Measurements from ENCODE around the gene SST. TPM values are rescaled to one million over a fixed set of nuclear protein-coding genes. Genes with fewer than 3 reads are reported as not detected.

The SST gene
- total RNA-seq, 1 experiment from 2014 or later, result not detected

DNA sequence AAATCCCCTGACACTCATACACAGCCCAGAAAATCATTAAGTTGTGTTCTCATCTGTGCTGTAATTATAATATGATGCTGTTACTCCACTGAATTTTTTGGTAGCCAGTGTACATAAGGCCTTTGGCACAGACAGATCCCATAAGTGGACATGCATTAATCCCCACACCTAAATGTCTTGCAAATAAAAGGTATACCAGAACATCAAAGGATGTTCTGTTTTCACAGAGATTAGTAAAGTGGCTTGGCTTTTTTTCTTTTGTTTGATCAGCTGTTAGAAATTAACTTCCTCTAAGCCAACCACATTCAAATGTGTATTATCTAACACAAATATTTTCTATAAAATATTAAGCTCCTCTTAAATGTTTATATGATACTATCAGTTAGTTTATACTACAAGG lies 2.7 kb downstream of the SST start:
- Histone ChIP-seq H3K4me3 (replicated peaks in 1 of 2; ENCODE audit: low read depth in 1 of 2, low read length in 2 of 2) (no peak overlapping the region), H3K9me2 (ENCODE audit: insufficient read depth) (no peaks in the 10 kb centered on the region), H4K20me1 (ENCODE audit: insufficient read depth) (no peaks in the 10 kb centered on the region), H3K9me3 (ENCODE audit: control insufficient read depth in 1 of 2, insufficient read depth in 1 of 2, low read depth in 1 of 2, low read length in 2 of 2) (no peaks in the 10 kb centered on the region), H3K79me2 (ENCODE audit: insufficient read depth, low read length) (no peaks in the 10 kb centered on the region), H3K4me1 (ENCODE audit: control insufficient read depth in 1 of 2, insufficient read depth in 2 of 2, low read length in 2 of 2) (no peaks in the 10 kb centered on the region), H3K27ac (ENCODE audit: low read depth, low read length) (no peak overlapping the region), H3K9ac (ENCODE audit: low read length) (no peak overlapping the region), H2AFZ (ENCODE audit: low read depth, low read length, poor library complexity, severe bottlenecking) (no peak overlapping the region), H3K4me2 (ENCODE audit: low read length) (no peak overlapping the region), H3K27me3 (ENCODE audit: insufficient read depth, low read length) (peaks cover 83% of the 10 kb centered on the region), H3K36me3 (ENCODE audit: control insufficient read depth in 1 of 2, insufficient read depth in 2 of 2, low read length in 2 of 2) (no peaks in the 10 kb centered on the region)
- ChIA-PET POLR2A (no interaction called here), RAD21 (ENCODE audit: low non-redundant PET in 1 of 2, low total read pairs in 2 of 2, uncharacterized antibody in 2 of 2, unreplicated experiment in 2 of 2) (interaction anchor here in 1 of 2 experiments (0.6 kb wide), 1 partner anchor 70 kb away, joined by 3 read pairs; no protein-coding TSS in a partner anchor), CTCF (interaction anchor here (1.4 to 3.9 kb wide), 2 partner anchors 11 to 348 kb away, joined by 4 to 24 read pairs; no protein-coding TSS in a partner anchor)
- no TSS peak for BruUV-seq (replicated peaks)
- intact Hi-C loops (cut with micrococcal nuclease), result loop anchor here (5.0 kb wide), 1 partner anchor 45 kb away; no protein-coding TSS in a partner anchor
- no peak for TF ChIP-seq YY1 (IDR thresholded peaks at IDR 0.05; ENCODE audit: extremely low read depth, insufficient replicate concordance, low read depth, low read length)
- TF ChIP-seq SIN3A (IDR thresholded peaks at IDR 0.05; ENCODE audit: low read depth), result no peak
- TF ChIP-seq ZNF274 (IDR thresholded peaks at IDR 0.05; ENCODE audit: low read depth, low read length), result no peak
- TF ChIP-seq CTCF (IDR thresholded peaks at IDR 0.05 in 2 of 3, conservative IDR thresholded peaks at IDR 0.05 in 1 of 3; ENCODE audit: borderline replicate concordance in 1 of 3, insufficient read depth in 1 of 3, low read depth in 2 of 3, low read length in 2 of 3), result no peak
- no peak for TF ChIP-seq POLR2AphosphoS5 (IDR thresholded peaks at IDR 0.05; ENCODE audit: low read depth, low read length)
- TF ChIP-seq FOSL1 (IDR thresholded peaks at IDR 0.05; ENCODE audit: low read depth), result no peak
- no peak for TF ChIP-seq JUND (IDR thresholded peaks at IDR 0.05)
- no peak for TF ChIP-seq SP1 (IDR thresholded peaks at IDR 0.05; ENCODE audit: low read depth)
- no peak for TF ChIP-seq ZBTB33 (IDR thresholded peaks at IDR 0.05; ENCODE audit: extremely low read depth, insufficient replicate concordance, low read length)
- TF ChIP-seq, protein P1, sequence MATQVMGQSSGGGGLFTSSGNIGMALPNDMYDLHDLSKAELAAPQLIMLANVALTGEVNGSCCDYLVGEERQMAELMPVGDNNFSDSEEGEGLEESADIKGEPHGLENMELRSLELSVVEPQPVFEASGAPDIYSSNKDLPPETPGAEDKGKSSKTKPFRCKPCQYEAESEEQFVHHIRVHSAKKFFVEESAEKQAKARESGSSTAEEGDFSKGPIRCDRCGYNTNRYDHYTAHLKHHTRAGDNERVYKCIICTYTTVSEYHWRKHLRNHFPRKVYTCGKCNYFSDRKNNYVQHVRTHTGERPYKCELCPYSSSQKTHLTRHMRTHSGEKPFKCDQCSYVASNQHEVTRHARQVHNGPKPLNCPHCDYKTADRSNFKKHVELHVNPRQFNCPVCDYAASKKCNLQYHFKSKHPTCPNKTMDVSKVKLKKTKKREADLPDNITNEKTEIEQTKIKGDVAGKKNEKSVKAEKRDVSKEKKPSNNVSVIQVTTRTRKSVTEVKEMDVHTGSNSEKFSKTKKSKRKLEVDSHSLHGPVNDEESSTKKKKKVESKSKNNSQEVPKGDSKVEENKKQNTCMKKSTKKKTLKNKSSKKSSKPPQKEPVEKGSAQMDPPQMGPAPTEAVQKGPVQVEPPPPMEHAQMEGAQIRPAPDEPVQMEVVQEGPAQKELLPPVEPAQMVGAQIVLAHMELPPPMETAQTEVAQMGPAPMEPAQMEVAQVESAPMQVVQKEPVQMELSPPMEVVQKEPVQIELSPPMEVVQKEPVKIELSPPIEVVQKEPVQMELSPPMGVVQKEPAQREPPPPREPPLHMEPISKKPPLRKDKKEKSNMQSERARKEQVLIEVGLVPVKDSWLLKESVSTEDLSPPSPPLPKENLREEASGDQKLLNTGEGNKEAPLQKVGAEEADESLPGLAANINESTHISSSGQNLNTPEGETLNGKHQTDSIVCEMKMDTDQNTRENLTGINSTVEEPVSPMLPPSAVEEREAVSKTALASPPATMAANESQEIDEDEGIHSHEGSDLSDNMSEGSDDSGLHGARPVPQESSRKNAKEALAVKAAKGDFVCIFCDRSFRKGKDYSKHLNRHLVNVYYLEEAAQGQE (IDR thresholded peaks at IDR 0.05; ENCODE audit: low read depth), result no peak
- no peak for TF ChIP-seq ZFX (IDR thresholded peaks at IDR 0.05)
- TF ChIP-seq EGR1 (IDR thresholded peaks at IDR 0.05; ENCODE audit: low read depth), result no peak
- DNase-seq (ENCODE audit: low read depth, low spot score) (no peak), ATAC-seq (no peak)
